ENCODE measurements around the gene SLFN12L. TPM values are rescaled to one million over a fixed set of nuclear protein-coding genes. Genes with fewer than 3 reads are reported as not detected.
"Not testable (repeated sequence)": the region's sequence is repeated elsewhere in the genome, so short reads cannot be mapped to it uniquely, and the experiment has no call there.

Gene SLFN12L
- polyA plus RNA-seq, 1 donor (not counting 4 experiments of a cell fraction or from before 2014, with no cell fraction given) = 0.09 TPM

DNA sequence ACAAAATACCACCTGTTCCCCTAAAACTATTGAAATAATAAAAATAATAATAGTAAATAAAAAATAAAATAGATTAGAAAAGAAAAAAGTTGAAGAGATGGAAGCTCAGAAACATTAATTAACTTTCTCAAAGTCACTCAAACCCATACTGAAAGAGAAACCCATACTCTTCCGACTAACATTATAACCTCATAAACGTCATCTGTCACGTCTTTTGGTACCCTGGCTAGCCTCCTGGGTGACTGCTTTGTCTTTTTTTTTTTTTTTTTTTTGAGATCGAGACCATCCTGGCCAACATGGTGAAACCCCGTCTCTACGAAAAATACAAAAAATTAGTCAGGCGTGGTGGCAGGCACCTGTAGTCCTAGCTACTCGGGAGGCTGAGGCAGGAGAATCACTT, 7.6 kb downstream of the SLFN12L start:
- Histone ChIP-seq H3K27ac (ENCODE audit: control insufficient read depth, insufficient read depth, low read length) (no peak overlapping the region), H3K9ac (ENCODE audit: control insufficient read depth, extremely low read depth, insufficient read depth, low read length) (no peak overlapping the region), H2AFZ (ENCODE audit: control insufficient read depth, low read length) (no peak overlapping the region), H3K4me1 (ENCODE audit: control insufficient read depth, extremely low read depth, insufficient read depth, low read length) (no peaks in the 10 kb centered on the region), H3K79me2 (ENCODE audit: control insufficient read depth, insufficient read depth, low read length) (no peaks in the 10 kb centered on the region), H4K20me1 (ENCODE audit: control insufficient read depth, extremely low read depth, insufficient read depth, low read length) (no peaks in the 10 kb centered on the region), H3K27me3 (ENCODE audit: control insufficient read depth, extremely low read depth, insufficient read depth, low read length) (no peaks in the 10 kb centered on the region), H3K9me3 (ENCODE audit: control insufficient read depth, low read depth, low read length) (no peaks in the 10 kb centered on the region), H3K4me2 (ENCODE audit: control insufficient read depth, extremely low read depth, insufficient read depth, low read depth, low read length) (no peak overlapping the region), H3K9me1 (ENCODE audit: control insufficient read depth, extremely low read depth, insufficient read depth, low read length) (no peaks in the 10 kb centered on the region), H3K36me3 (ENCODE audit: control insufficient read depth in 2 of 2, extremely low read depth in 1 of 2, insufficient read depth in 2 of 2, low read length in 2 of 2) (no peaks in the 10 kb centered on the region), H3K4me3 (ENCODE audit: control insufficient read depth in 2 of 3, extremely low read depth in 1 of 3, insufficient read depth in 2 of 3, low read depth in 1 of 3, low read length in 3 of 3) (no peak overlapping the region)
- DNase-seq (ENCODE audit: low read depth, low spot score) (no peak), FAIRE-seq (no peak)
- dilution Hi-C loops (cut with MboI; ENCODE audit: extremely low pct_ligation_motif_present, low sequenced_read_pairs) = loop anchor here (10.0 kb wide), 1 partner anchor 215 kb away; no protein-coding TSS in a partner anchor
- TF ChIP-seq CTCF (optimal IDR thresholded peaks at IDR 0.05 in 1 of 3, IDR thresholded peaks at IDR 0.05 in 1 of 3, conservative IDR thresholded peaks at IDR 0.05 in 1 of 3; ENCODE audit: extremely low read depth in 1 of 3, insufficient read depth in 2 of 3, low read length in 3 of 3) (no peak), EZH2 (IDR thresholded peaks at IDR 0.05; ENCODE audit: low read length) (no peak)

DNA sequence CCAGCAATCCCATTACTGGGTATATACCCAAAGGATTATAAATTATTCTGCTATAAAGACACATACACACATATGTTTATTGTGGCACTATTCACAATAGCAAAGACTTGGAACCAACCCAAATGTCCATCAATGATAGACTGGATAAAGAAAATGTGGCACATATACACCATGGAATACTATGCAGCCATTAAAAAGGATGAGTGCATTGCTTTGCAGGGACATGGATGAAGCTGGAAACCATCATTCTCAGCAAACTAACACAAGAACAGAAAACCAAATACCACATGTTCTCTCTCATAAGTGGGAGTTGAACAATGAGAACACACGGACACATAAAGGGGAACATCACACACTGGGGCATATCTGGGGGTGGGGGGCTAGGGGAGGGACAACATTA, 8.2 kb downstream of the SLFN12L start:
- not testable (repeated sequence) for H2AFZ ChIP-seq (ENCODE audit: control insufficient read depth, low read length); H4K20me1 ChIP-seq (ENCODE audit: control insufficient read depth, extremely low read depth, insufficient read depth, low read length); H3K9me3 ChIP-seq (ENCODE audit: control insufficient read depth, low read depth, low read length); H3K9me1 ChIP-seq (ENCODE audit: control insufficient read depth, extremely low read depth, insufficient read depth, low read length); H3K27me3 ChIP-seq (ENCODE audit: control insufficient read depth, extremely low read depth, insufficient read depth, low read length); H3K4me3 ChIP-seq (ENCODE audit: control insufficient read depth in 2 of 3, extremely low read depth in 1 of 3, insufficient read depth in 2 of 3, low read depth in 1 of 3, low read length in 3 of 3); DNase-seq (ENCODE audit: low read depth, low spot score); H3K79me2 ChIP-seq (ENCODE audit: control insufficient read depth, insufficient read depth, low read length); H3K9ac ChIP-seq (ENCODE audit: control insufficient read depth, extremely low read depth, insufficient read depth, low read length); H3K4me2 ChIP-seq (ENCODE audit: control insufficient read depth, extremely low read depth, insufficient read depth, low read depth, low read length); H3K27ac ChIP-seq (ENCODE audit: control insufficient read depth, insufficient read depth, low read length); FAIRE-seq; H3K36me3 ChIP-seq (ENCODE audit: control insufficient read depth in 2 of 2, extremely low read depth in 1 of 2, insufficient read depth in 2 of 2, low read length in 2 of 2); H3K4me1 ChIP-seq (ENCODE audit: control insufficient read depth, extremely low read depth, insufficient read depth, low read length)
- dilution Hi-C loops (cut with MboI; ENCODE audit: extremely low pct_ligation_motif_present, low sequenced_read_pairs) = loop anchor here (10.0 kb wide), 1 partner anchor 215 kb away; no protein-coding TSS in a partner anchor

DNA sequence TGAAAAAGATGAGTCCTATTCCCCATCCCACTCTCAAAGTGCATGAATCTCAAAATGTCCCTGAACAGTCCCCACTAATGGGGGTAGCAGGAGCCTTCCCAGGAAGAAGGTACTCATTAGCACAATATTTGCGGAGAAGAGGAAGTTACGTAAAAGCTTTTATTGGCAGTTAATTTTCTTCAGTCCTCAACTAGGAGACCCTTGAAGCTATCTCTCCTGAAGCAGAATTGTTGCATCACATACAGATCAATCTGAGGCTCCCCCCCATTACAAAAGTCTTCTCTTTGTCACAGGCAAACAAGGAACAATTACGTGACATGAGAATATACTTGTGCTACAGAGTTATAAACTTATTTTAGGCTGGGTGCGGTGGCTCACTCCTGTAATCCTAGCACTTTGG, 14.2 kb downstream of the SLFN12L start:
- H3K9me3 ChIP-seq (ENCODE audit: control insufficient read depth, low read depth, low read length) = no peaks in the 10 kb centered on the region
- H3K9me1 ChIP-seq (ENCODE audit: control insufficient read depth, extremely low read depth, insufficient read depth, low read length) = no peaks in the 10 kb centered on the region
- no peaks in the 10 kb centered on the region for H3K27me3 ChIP-seq (ENCODE audit: control insufficient read depth, extremely low read depth, insufficient read depth, low read length)
- no peak overlapping the region for H3K4me3 ChIP-seq (ENCODE audit: control insufficient read depth in 2 of 3, extremely low read depth in 1 of 3, insufficient read depth in 2 of 3, low read depth in 1 of 3, low read length in 3 of 3)
- no peak overlapping the region for H2AFZ ChIP-seq (ENCODE audit: control insufficient read depth, low read length)
- H3K9ac ChIP-seq (ENCODE audit: control insufficient read depth, extremely low read depth, insufficient read depth, low read length) = no peak overlapping the region
- FAIRE-seq = no peak
- H4K20me1 ChIP-seq (ENCODE audit: control insufficient read depth, extremely low read depth, insufficient read depth, low read length) = no peaks in the 10 kb centered on the region
- no peak for DNase-seq (ENCODE audit: low read depth, low spot score)
- no peak overlapping the region for H3K4me2 ChIP-seq (ENCODE audit: control insufficient read depth, extremely low read depth, insufficient read depth, low read depth, low read length)
- peaks cover 10% of the 10 kb centered on the region for H3K4me1 ChIP-seq (ENCODE audit: control insufficient read depth, extremely low read depth, insufficient read depth, low read length)
- dilution Hi-C loops (cut with MboI; ENCODE audit: extremely low pct_ligation_motif_present, low sequenced_read_pairs) = loop anchor here (10.0 kb wide), 1 partner anchor 208 kb away; no protein-coding TSS in a partner anchor
- no peaks in the 10 kb centered on the region for H3K79me2 ChIP-seq (ENCODE audit: control insufficient read depth, insufficient read depth, low read length)
- H3K27ac ChIP-seq (ENCODE audit: control insufficient read depth, insufficient read depth, low read length) = no peak overlapping the region
- no peak for TF ChIP-seq EZH2 (IDR thresholded peaks at IDR 0.05; ENCODE audit: low read length)
- TF ChIP-seq CTCF (optimal IDR thresholded peaks at IDR 0.05 in 1 of 3, IDR thresholded peaks at IDR 0.05 in 1 of 3, conservative IDR thresholded peaks at IDR 0.05 in 1 of 3; ENCODE audit: extremely low read depth in 1 of 3, insufficient read depth in 2 of 3, low read length in 3 of 3) = no peak
- H3K36me3 ChIP-seq (ENCODE audit: control insufficient read depth in 2 of 2, extremely low read depth in 1 of 2, insufficient read depth in 2 of 2, low read length in 2 of 2) = no peaks in the 10 kb centered on the region

DNA sequence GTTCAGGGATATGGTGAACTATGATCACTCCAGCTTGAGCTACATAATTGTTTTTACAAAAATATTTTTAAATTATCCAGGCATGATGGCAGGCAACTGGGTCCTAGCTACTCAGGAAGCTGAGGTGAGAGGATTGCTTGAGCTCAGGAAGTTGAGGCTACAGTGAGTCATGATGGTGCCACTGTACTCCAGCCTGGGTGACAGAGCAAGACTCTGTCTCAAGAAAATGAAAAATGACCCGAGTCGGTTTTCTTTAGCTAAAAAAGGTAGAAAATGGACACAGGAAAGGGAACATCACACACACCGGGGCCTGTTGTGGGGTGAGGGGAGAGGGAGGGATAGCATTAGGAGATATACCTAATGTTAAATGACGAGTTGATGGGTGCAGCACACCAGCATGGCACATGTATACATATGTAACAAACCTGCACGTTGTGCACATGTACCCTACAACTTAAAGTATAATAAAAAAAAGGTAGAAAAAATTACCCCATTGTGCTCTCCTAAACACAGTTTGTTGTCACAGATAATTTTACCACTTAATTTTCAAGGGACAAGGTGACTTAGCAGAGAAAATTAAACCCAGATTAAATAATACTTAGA, 15.7 kb downstream of the SLFN12L start:
- not testable (repeated sequence) for H3K27ac ChIP-seq (ENCODE audit: control insufficient read depth, insufficient read depth, low read length); FAIRE-seq; H4K20me1 ChIP-seq (ENCODE audit: control insufficient read depth, extremely low read depth, insufficient read depth, low read length); H3K79me2 ChIP-seq (ENCODE audit: control insufficient read depth, insufficient read depth, low read length); DNase-seq (ENCODE audit: low read depth, low spot score); H3K4me3 ChIP-seq (ENCODE audit: control insufficient read depth in 2 of 3, extremely low read depth in 1 of 3, insufficient read depth in 2 of 3, low read depth in 1 of 3, low read length in 3 of 3); H3K4me2 ChIP-seq (ENCODE audit: control insufficient read depth, extremely low read depth, insufficient read depth, low read depth, low read length); H3K36me3 ChIP-seq (ENCODE audit: control insufficient read depth in 2 of 2, extremely low read depth in 1 of 2, insufficient read depth in 2 of 2, low read length in 2 of 2); H3K9ac ChIP-seq (ENCODE audit: control insufficient read depth, extremely low read depth, insufficient read depth, low read length); H3K9me3 ChIP-seq (ENCODE audit: control insufficient read depth, low read depth, low read length); H3K9me1 ChIP-seq (ENCODE audit: control insufficient read depth, extremely low read depth, insufficient read depth, low read length); H3K27me3 ChIP-seq (ENCODE audit: control insufficient read depth, extremely low read depth, insufficient read depth, low read length)
- H3K4me1 ChIP-seq (ENCODE audit: control insufficient read depth, extremely low read depth, insufficient read depth, low read length) = peaks cover 10% of the 10 kb centered on the region
- dilution Hi-C loops (cut with MboI; ENCODE audit: extremely low pct_ligation_motif_present, low sequenced_read_pairs) = loop anchor here (10.0 kb wide), 1 partner anchor 207 kb away; no protein-coding TSS in a partner anchor
- peak overlapping the region; percentile 22 for H2AFZ ChIP-seq (ENCODE audit: control insufficient read depth, low read length)

All from keratinocyte (primary cell).